Posterior vena cava (tissue), 2 donors: ENCODE data around the gene CASTOR1. TPM values are rescaled to one million over a fixed set of nuclear protein-coding genes. Genes with fewer than 3 reads are reported as not detected.

ENCODE experiments used
- DNase-seq: peaks from one replicate; pipeline ENCODE4 v3.0.0-alpha.2; 2020; ENCODE audit warnings: low spot score
- intact Hi-C, 2 donors: fragments of 100-400 bp; cut with DNase I; formaldehyde crosslinking; loops; one replicate each; pipeline versions ENCODE4 v1.14.1 to v1.14.2; 2022 to 2023
- total RNA-seq, 2 donors: library from RNA; stranded (reverse); fragmentation: NEBNext Ultra II Directional; extraction: Animal tissue kit (Norgen Biotek cat#: 25700); gene quantifications; one replicate each; pipeline ENCODE4 v1.2.1, GENCODE V29; 2021
- donor health status: DM: yes; HTN: yes; CAD: no.
- donor health status: DM: yes; HTN: yes; CAD: no.

Gene CASTOR1
- total RNA-seq, 2 donors from 2014 or later: 9.8 to 14.3 TPM

DNA sequence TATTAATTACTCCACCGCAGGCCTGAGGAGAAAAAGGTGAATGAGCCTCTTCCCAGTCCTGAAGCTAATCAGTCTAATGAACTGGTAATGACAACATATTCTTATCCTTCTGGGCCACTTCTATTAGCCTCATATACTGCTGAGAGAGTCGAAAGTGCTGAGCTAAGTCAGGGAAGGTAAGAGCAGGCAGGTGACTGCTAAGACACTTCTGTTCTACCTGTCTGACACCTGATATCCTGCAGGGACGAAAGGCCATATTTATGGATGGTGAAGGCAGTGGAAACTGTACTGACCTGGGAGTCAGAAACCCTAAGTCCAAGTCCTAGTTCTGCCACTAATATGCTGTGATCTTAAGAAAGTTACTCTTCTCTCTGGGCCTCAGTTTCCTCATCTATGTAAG, 33.9 kb upstream of the CASTOR1 start:
- intact Hi-C loops: no loop called here
- DNase-seq: no peak

DNA sequence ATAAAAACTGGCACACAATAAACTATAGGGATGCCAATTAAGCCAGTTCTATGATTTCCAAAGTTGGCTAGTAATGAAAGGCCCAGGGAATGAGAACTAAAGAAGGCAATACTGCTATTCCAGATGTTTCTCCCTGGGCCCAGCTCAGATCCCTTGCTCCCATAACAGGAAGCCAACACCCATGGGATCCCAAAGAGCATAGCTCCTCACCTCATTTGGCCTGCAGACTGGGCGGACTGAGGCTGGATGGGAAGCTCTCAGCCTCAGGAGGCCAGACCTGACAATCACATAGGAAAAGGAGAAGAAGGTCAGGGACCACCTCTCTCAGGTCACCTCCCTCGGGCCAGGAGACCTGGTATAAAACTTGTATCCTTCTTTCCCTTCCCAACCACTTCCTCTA, 32.2 kb upstream of the CASTOR1 start:
- no peak for DNase-seq
- intact Hi-C loops: no loop called here

DNA sequence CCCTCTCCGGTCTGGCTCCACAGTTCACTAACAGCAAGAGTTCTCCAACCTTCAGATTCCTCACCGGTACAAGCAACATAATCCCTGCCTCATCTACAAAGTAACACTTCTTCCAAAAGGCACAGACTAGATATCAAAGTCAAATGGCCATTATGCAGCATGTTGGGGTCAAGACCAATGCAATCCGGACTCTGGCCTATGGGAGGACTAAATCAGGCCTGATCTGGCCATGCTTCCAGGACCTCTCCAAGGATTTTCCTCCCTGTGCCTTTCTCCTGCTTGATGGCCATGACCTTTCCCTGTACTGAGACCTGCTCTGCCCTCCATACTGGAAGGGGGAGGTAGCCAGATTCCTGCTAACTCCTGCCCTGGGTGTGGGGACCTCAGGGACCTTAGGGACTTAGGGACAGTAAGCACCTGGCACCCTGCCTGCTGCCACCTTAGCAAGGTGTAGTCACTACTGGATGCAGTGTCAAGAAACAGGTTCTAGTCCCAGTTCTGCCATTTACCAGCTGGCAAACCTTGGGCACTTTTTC, 30.8 kb upstream of the CASTOR1 start:
- intact Hi-C loops: no loop called here
- no peak for DNase-seq

DNA sequence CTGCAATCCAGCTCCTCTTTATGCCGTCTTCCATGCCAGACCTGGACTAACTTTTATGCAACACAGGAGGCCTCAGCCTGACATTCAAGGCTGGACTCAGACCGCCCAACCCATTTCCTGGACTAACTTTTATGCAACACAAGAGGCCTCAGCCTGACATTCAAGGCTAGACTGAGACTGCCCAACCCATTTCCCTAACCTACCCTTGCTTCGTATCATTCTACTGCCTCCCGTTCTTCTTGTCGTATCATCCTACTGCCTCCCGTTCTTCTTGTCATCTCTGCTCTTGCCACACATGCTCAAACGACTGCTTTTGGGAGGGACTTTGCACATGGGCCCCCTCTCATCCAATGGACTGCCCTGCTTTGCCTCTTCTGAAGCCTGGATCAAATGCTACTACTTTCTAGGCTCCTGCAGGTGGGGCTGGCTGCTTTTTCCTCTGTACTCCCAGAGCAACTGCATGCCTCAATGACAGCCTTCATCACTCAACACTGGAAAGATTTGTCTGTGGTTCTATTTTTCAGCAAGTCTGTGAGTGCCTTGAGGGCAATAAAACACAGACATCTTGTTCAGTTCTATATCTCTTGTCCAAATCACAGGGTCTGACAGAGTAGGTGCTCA, 29.6 kb upstream of the CASTOR1 start:
- intact Hi-C loops: no loop called here
- DNase-seq: no peak

DNA sequence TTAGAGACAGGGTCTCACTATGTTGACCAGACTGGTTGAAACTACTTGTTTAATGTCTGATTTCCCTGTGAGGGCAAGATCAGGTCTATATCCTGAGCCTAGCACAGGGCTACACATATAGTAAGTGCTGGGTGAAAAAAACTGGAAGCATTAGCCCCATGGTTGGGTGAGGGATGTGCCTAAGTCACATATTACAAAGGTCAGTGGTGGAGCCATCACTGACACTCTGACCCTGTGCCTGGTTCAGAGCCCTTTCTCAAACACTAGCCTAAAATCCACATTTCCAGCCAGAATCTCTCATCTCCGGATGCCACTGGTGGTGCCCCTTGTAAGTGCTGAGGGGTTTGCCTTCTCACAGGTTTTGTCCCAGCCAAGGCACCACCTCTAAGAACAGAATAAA, 28.5 kb upstream of the CASTOR1 start:
- no peak for DNase-seq
- intact Hi-C loops: loop anchor here in 1 of 2 donors (2.0 kb wide), 1 partner anchor 119 kb away; no protein-coding TSS in a partner anchor

DNA sequence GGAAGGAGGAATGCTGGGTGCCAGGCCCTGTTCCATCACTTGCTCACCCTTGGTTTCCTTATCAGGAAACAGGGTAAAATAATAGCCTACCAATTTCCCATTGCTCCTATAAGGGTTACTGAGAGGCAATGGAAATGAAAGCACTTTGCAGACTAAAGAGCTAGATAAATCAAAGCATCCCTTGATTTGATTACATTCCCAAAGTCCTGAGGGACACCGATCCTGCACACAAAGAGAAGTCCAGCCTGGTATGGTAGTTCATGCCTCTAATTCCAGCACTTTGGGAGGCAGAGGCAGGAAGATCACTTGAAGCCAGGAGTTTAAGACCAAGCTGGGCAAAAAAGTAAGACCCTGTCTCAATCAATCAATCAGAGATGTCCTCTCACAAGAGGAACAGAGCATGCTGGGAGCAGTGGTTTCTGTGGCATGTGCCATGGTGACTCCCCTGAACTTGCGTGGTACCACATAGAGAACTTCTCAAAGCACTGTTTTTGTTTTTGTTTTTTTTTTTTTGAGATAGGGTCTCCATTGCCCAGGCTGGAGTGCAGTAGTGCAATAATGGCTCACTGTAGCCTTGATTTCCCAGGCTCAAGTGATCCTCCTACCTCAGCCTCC, 26.8 kb upstream of the CASTOR1 start:
- intact Hi-C loops: loop anchor here in 1 of 2 donors (2.0 kb wide), 1 partner anchor 117 kb away; no protein-coding TSS in a partner anchor
- DNase-seq: no peak

DNA sequence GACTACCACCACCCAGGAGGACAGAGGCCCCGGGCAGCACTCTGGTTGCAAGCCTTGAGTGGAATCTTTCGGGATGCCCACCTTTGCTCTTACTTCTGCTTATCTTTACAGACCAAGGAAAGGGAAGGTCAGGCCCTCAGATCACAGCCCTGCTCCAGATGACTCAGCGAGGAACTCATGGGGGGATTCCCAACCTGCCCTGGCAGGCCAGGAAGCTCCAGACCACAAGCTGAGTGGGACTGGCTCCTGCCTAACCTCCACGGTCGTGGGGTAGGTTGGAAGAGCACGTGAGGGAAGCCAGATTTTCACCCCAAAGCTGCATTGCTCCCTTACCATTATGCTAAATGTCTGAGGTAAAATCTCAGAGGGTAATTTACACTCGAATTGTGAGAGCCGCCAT, 25.6 kb upstream of the CASTOR1 start:
- intact Hi-C loops: no loop called here
- DNase-seq: no peak

DNA sequence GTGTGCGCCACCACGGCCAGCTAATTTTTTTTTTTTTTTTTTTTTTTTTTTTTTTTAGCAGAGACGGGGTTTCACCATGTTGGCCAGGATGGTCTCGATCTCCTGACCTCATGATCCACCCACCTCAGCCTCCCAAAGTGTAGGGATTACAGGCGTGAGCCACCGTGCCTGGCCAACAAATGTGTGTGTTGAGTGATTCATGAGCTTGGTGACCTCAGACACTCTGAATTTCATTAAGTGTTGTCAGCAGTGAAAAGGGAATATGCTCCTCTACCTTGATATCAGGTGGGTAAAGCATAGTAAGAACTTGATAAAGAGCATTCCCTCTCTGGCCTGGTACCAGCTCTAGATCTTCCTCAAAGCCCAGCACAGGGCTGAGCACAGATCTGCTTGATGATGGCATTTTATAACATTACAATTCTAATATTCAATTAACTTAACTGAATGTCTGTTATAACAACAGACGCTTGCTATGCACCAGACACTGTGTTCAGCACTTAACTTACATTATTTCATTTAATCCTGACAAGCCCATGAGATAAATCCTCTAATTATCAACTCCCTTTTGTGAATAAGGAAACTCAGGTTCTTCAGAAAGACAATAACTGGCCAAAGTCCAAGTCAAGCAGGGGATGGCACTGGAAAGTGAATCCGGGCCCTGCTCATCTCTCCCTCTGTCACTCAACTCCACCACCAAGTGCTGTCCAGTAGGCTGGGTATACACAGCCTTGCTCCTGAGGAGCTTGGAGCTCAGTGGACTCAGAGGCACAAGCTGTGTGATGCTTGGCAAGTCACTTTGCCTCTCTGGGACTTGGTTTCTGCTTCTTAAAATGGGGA, 24.4 kb upstream of the CASTOR1 start:
- DNase-seq: no peak
- intact Hi-C loops: no loop called here

DNA sequence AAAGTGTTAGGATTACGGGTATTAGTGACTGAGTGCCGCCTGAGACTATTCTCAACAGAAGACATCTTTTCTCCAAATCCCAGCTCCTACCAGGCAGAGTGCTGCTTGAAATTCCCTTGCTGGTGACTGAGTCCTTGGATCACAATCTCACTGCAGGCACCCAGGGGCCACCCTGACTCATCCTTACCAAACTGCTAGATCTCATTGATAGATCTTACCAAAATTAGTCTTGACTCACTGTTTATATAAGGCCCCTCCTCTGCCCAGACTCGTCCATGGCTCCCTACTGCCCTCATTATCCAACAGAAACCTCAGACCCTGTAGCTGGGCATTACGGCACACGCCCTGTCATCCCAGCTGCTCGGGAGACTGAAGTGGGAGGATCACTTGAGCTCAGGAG, 22.7 kb upstream of the CASTOR1 start:
- intact Hi-C loops: no loop called here
- DNase-seq: no peak

DNA sequence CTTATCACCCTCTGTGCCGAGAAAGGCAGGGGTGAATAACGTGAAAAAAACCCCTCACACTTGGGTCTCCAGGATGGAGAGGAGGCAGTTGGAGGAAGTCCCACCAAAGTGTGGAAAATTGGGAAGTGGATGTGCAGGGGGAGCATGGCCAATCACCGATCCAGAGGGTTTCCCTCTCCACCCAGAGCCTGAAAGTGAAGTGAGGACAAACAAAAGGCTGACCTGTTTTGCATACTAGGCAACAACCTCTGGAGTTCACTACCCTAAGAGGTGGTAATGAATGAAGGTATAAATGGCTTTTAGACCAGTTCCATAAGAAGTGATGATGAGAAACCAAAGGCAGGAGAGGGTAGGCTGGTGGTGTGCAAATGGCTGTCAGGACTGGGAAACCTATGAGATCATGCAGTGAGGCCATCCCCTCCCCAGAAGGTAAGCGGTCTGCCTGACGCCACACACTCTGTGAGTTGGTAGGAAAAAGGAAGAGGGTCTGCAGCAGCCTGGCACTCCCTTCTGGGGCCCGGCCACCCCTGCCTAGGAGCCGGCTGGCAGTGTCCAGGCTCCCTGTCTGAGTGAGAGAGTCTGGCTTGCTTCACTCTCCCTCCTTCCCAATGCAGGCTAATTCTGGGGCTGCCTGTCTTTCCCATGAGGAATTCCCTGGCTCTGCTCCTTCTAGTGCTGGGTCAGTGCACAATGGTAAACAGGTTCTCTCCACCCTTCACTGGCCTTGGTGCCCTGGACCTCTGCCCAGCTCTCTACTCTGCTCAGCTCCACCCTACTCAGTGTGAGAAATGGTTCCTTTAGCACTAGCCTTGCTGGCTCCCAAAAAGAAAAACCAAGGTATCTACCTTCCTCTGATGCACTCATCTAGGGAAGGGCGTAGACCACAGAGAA, 21.8 kb upstream of the CASTOR1 start:
- no peak for DNase-seq
- intact Hi-C loops: no loop called here

DNA sequence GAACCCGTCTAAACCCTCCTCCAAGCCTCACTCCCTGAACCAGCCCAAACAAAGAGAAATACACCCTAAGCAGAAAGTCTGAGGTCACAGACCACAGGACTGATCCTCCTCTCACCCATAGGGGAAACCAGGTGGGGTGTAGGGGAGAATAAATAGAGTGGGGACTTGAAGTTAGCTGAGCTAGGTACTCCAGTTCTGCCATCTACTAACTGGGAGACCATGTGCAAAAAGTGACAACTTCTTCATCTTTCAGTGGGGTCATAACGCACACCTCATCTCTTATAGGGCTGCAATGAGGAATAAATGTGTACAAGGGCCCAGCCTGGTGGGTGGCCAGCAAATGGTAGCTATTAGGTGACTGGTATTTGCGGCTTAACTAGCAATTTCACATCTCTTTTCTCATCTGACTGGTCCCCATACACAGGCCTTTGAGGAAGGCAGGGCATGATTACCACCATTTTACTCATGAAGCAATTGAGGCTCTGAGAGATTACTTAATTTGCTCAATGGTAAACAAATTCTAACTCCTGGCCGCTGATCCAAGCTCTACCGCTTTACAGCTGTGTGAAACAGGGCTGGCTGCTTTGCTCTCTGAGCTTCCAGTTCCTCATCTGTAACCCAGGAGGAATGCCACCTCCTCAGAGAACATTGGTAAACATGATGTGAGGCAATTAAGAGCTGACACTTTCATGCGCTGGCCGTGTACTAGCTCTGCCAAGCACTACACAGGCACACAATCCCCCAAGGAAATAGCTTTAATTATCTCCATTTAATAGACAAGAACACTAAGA, 20.8 kb upstream of the CASTOR1 start:
- intact Hi-C loops: no loop called here
- no peak for DNase-seq

DNA sequence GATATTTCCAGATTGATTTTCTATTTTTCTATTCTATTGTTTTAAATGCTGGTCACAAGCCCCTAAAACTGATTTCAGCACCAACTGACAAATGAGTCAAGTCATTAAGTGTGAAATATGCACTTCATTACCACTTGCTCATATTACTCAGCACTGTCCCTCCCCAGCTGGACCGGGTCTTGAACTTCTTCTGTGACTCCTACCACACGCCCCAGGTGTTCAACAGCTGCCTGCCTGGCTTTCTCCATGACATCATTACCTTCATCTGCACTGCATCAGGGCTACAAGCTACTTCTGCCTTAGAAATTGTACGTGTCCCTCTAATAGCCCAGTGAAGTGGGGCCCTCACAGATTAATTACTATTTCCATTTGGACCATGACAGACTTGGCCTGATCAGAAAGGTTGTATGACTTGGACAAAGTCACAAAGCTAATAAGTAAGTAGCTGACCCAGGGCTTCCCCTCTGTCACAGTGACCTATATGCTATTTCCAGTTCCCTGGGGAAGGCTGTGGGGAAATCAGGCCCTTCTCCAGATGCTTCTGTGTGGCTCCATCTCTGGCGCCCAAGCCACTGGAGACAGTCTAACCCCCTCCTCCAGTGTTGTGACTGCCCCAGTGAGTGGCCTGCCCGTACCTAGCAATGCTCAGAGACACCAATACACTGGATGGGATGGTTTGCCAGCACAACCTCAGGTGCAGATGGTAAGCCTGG, 19.4 kb upstream of the CASTOR1 start:
- DNase-seq: no peak
- intact Hi-C loops: no loop called here

DNA sequence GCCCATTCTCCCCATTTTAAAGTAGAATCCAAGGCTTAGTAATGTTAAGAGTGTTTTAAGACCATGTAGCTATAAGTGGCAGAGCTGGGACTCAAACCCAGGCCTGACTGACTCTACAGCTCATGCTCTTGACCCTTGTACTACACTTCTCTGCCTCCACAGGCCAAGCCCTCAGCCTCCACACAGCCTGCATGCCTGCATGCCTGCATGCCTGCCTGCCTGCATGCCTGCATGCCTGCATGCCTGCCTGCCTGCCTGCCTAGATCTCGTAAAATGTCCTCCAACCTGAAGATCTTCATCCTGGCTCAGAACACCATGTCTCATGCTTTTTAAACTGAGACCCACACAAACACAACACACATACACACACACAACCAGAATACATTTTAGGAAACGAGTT, 18.8 kb upstream of the CASTOR1 start:
- intact Hi-C loops: no loop called here
- DNase-seq: no peak

DNA sequence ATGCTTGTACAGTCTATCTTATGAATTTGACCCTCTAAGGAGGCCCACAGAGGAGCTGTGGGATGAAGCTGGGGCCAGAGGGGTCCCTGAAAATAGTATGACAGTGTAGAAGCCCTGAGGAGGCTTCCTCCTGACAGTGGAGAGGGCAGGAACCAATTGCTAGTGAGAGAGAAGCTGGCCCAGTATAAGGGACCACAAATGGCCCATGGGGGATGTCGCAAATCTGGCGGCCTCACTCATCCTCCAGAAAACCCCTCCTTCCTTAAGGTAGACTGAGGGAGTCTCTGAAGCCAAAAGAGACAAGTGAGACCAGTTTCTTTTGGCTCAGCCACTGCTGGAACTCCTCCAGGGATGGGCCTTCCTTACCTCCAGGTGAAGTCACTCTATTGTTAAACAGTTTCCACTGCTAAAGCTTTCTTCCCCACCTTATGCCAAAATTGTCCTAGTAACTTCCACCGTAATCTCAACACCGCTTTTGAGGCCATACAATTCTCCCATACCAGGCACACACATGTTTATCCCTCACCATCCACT, 17.8 kb upstream of the CASTOR1 start:
- no peak for DNase-seq
- intact Hi-C loops: no loop called here

DNA sequence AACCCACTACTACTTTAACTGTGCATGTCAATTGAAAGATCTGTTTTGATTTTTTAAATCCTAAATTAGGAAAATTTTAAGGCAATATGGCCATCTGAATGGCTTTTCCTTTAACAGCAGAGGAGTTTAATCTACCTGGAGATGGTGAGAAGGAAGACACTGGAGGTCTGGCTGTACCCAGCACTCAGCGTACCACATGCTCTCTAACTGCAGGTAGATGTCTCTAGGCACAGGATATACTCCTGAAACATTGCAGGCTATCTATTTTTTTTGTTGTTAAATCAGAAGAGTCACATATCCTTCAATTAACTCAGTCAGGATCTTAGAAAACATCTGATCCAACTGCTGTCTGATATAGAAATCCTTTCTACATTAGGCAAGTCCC, 17.3 kb upstream of the CASTOR1 start:
- DNase-seq: no peak
- intact Hi-C loops: no loop called here

DNA sequence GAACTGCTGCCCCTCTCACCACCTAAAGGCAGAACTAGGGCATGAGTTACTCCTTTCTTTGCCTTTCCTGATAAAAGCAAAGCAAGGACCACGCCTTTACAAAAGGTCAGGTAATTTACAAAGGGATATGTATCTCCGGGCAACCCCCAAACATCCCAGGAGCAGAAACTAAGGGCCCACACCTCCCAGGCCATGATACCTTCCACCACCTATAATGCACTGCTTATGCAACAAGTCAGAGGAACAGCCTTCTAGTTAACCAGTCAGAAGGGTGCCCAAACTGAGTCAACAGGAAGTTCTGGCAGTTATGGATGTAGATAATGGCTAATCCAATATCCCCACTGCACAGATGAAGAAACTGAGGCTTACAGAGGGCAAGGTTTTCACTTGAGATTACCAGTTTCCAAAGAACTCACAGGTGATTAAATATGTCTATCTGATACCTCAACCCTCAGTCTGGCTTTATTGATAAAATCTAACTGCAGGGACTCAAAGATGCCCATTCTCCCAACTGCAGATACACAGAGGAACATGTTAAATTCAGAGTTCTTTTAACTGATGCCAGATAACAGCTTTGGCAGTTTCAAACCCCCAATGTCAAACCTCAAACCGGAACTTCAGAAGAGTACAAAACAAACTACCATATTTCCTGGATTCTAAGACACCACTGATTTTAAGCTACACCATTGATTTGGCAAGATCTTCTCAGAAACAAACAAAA, 16.8 kb upstream of the CASTOR1 start:
- intact Hi-C loops: no loop called here
- DNase-seq: no peak

DNA sequence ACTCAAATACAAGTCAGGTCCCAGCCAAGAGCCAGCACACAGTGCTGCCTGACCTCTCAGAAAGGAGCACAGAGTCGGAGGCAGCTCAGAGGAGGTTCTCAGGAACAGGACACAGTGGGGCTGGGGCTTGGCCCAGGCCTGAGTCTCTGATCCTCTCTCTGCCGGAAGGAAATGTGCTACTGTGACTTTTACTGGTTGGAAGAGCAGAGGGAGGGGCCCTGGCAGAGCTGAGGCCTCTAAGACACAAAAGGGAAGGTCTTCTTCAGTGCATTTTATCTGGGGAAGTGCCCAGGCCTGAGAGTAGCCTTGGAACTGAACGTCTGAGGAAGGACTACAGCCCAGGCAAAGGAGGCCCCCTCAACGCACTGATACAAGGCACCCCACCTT, 16.2 kb upstream of the CASTOR1 start:
- intact Hi-C loops: no loop called here
- peak; percentile 92 for DNase-seq
